Globus pallidus (tissue), 1 donor: ENCODE results near the gene LRRC75A.
"Not testable (repeated sequence)": the region's sequence is repeated elsewhere in the genome, so short reads cannot be mapped to it uniquely, and the experiment has no call there.

Experiments
- DNase-seq: peaks from one replicate; pipeline ENCODE4 v3.0.0-alpha.2; 2015; ENCODE audit warnings: low spot score

Gene LRRC75A

DNA sequence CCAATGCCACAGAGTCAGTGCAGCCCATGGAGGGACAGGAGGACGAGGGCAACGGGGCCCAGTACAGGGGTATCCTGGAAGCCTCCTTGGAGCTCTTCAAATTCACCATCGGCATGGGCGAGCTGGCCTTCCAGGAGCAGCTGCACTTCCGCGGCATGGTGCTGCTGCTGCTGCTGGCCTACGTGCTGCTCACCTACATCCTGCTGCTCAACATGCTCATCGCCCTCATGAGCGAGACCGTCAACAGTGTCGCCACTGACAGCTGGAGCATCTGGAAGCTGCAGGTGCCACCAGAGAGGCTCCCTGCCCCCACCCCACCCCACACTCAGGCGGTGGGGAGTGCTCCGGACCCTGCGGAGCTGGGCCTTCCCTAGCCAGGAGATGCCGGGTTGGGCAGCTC lies 60.0 kb downstream of the LRRC75A start:
- no peak for DNase-seq

DNA sequence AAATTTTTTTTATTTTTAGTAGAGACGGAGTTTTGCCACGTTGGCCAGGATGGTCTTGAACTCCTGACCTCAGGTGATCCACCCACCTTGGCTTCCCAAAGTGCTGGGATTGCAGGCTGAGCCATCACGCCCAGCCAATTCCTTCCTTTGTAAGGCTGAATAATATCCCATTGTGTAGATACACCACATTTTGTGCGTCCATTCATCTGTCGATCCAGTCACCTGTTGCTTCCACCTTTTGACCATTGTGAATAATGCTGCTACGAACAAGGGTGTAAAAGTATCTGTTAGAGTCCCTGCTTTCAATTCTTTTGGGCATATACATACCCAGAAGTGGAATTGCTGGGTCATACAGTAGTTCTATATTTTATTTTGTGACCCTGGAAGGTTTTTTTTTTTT lies 61.3 kb downstream of the LRRC75A start:
- DNase-seq, result no peak

DNA sequence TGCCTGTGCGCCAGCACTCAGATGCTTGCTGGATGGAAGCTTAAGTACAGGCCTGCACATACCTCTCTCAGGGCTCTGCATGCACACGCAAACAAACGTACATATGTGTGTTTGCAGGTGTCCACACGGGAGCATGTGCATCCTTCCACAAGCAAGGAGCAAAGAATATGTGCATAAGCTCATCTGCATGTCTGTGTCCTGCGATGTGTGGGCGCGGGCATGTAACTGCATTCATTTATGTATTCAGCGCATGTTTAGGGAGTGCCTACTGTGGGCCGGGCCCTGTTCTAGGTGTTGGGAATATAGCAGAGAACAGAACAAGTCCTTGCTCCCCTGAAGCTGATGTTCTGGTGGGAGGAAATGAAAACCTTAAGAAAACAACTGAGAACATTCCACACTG lies 62.9 kb downstream of the LRRC75A start:
- no peak for DNase-seq

DNA sequence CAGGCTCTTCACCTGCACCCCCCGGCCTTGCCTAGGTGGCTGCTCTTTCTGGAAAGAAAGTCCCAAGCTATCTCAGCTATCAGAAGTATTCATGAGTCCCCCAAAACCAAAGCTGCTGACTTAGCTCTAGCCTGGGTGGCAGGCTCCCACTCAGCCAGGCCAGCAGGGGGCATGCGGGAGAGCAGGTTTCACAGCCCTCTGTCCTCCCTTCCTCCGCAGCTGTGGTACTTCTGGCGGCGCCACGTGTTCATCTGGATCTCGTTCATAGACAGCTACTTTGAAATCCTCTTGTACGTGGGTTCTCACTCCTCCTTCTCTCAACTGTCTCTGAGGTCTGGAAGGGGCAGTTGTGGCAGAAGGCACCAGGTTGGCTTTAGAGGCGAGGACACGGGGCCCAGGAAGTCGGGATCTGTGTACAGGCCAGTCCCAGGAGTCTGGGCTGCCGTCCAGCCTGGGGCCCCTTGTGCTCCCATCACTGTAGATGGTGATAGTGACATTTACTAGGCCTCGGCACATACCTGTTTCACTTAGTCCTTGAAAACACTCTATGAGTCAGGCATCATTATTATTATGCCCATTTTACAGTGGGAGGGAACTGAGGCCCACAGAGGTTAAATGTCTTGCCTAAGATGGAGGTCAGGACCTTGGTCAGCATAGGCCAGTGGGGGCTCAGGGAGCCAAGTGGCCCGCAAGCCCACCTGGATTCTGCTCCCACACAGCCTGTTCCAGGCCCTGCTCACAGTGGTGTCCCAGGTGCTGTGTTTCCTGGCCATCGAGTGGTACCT lies 63.7 kb downstream of the LRRC75A start:
- peak; percentile 63 for DNase-seq

- no peak for DNase-seq
Measured at GRCh38 chr17:16427020-16427419, 65.0 kb downstream of the LRRC75A start.

DNA sequence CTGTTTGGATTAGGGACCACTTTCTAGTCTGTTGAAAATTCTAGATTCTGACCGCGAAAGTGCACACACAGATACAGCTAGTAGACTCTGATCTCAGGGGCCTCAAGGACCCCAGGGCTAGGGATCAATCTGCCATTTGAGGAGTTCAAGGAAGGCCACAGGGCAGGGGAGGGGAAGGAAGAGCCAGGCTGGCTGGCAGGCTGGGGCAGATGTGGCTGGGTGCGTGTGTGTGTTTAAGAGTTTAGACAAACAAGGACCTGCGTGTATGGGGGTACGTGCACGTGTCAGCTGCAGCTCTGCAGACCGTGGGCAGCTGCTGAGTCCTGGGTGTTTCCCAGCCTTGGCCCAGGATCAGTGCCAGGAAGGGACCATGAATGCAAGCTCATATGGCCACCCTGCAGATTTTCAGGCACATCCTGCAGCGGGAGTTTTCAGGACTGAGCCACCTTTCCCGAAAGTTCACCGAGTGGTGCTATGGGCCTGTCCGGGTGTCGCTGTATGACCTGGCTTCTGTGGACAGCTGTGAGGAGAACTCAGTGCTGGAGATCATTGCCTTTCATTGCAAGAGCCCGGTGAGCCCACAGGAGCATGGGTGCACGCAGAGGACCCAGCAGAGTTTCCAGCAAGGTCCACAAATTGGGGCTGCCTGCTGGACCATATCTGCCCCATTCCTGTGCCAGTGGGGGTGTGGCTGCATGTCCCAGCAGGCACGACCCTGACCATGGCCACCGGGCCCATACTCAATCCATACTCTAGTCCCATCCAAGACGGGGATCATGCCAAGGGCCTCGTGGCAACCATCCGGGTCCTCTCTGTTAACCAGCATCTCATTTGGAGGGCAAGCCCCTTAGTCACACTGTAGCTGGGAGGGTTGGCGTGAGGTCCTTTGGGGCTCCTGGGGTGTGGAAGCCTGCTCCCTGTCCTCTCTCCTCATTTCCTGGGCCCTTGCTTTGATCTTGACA lies 66.0 kb downstream of the LRRC75A start:
- DNase-seq, result no peak

DNA sequence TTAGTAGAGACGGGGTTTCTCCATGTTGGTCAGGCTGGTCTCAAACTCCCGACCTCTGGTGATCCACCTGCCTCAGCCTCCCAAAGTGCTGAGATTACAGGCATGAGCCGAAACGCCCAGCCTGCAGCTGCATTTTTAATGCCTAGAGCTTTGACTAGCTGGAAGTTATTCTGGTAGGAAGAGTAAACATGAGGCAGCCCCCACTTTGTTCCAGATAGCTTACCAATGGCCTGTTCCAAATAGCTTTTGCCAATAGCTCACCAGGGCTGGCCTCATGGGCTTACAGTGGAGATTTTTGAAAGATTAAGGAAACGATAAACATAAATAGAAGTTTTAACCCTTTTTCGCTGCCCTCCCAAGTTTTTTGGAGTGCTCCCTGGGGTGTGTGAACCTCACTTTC lies 66.8 kb downstream of the LRRC75A start:
- DNase-seq, result no peak

DNA sequence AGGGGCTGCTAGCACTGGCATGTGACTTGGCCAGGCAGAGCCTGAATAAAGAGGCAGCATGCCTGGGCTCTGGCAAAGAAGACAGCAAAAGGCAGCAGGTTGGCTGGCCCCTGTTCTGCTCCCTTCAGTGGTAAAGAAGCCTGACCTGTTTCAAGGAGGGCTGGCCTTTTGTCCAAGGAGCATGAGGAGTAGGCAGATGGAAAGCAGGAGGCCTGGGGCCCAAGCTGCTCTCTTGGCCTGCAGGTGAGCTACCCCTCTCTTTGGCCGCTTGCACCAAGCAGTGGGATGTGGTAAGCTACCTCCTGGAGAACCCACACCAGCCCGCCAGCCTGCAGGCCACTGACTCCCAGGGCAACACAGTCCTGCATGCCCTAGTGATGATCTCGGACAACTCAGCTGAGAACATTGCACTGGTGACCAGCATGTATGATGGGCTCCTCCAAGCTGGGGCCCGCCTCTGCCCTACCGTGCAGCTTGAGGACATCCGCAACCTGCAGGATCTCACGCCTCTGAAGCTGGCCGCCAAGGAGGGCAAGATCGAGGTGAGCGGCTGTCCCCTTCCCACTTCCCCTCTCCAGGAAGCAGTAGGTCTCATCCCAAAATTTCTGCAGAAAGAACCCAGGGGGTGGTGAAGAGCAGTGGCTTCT lies 68.6 kb downstream of the LRRC75A start:
- DNase-seq, result no peak

- DNase-seq, result no peak
Measured at GRCh38 chr17:16422416-16422815, 69.6 kb downstream of the LRRC75A start.

DNA sequence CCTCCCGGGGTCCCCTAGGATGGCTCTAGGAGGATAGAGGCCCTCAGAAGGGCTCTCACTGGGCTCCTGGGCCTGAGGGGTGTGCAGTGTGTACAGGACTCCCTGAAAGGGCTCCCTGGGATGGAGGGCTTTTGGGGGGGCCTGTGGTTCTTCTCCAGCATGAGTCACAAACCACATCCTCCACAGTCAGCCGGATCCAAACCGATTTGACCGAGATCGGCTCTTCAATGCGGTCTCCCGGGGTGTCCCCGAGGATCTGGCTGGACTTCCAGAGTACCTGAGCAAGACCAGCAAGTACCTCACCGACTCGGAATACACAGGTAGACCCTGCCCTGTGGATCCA lies 72.1 kb downstream of the LRRC75A start:
- no peak for DNase-seq

DNA sequence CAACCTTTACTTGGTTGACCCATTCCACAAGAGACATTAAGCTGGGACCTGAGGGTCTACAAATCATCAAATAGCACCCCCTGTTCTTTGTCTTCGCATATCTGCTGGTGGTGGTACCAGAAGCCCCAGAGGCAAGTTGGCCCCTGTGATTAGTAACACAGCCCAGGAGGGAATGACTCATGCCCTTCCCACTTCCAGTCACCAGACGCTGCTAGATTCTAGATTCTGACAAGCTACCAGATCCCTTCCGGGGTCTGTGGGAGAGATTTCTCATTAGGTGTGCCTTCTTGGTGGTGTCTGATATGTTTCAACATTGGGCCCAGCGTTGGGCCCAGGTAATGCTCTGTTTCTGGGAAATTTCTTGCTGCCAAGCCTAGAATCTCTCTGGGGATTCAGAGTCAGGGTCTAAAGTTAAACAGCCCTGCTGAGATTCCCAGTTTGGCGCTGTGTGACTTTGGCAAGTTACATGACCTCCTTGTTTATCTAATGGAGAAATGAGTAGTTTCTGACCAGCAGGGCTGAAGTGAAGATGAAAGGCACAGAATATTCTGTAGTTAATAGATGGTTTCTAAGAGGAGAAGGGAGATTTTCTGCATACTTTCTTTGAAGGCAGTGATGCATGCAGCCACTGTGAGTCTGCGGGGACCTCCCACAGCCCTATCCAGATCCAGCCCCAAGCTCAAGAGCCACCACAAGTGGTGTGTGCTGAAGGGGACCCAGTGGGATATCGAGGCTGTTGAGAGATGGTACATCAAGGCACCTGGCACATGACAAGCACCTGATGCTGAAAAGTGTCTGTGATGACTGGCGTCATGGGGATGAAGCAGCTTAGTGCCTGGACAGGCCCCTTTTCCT lies 72.7 kb downstream of the LRRC75A start:
- DNase-seq, result no peak

DNA sequence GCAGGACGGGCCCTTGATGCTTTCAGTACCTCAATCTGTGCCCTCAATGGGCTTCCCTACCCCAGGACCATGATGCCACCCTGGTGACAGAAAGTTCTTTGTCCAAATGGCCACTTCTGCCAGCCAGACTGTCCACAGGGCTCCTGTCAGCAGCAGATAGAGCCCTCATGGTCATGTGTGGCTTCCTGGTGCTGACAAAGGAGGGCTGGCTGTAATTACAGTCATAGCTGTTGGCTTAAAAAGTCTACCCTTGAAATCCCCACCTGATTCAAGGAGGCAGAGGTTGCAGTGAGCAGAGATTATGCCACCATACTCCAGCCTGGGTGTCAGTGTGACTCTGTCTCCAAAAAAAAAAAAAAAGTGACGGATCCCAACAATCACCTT lies 73.3 kb downstream of the LRRC75A start:
- no peak for DNase-seq

DNA sequence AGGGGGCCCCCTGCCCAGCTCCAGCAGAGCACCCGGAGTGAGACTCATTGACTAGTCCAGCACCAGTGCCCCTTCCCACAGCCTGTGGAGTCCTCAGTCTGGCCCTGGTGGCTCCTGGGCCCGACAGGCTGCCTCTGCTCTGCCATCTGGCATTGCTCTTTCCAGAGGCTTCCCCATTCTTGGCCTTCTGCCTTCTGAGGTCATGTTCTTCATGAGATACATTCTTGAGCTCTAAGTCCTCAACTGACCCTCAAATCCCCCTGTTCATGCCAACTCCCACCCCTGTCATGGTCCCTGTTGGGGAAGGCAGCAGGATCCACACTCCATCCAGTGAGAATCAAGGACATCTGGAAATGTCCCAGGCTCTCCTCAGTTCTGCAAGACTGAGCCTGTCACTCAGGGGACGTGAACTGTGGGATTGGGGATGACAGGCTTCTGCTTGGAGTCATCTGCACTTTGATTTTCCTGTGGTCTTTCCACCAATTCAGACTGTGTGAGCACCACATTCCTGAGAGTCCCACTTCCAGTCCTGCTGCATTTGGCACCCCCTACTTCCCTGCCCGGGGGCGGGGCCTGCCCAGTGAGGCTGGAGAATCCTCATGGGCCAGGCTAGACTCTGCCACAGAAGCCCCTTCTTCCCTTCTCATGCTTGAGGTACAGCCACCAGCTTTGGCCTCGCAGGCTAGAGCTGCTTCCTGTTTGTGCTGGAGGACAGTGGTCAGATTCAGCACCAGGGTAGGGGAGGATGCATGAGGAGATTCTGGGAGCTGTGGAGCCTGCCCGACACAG lies 73.9 kb downstream of the LRRC75A start:
- DNase-seq, result no peak

- no peak for DNase-seq
Measured at GRCh38 chr17:16417399-16417798, 74.6 kb downstream of the LRRC75A start.

DNA sequence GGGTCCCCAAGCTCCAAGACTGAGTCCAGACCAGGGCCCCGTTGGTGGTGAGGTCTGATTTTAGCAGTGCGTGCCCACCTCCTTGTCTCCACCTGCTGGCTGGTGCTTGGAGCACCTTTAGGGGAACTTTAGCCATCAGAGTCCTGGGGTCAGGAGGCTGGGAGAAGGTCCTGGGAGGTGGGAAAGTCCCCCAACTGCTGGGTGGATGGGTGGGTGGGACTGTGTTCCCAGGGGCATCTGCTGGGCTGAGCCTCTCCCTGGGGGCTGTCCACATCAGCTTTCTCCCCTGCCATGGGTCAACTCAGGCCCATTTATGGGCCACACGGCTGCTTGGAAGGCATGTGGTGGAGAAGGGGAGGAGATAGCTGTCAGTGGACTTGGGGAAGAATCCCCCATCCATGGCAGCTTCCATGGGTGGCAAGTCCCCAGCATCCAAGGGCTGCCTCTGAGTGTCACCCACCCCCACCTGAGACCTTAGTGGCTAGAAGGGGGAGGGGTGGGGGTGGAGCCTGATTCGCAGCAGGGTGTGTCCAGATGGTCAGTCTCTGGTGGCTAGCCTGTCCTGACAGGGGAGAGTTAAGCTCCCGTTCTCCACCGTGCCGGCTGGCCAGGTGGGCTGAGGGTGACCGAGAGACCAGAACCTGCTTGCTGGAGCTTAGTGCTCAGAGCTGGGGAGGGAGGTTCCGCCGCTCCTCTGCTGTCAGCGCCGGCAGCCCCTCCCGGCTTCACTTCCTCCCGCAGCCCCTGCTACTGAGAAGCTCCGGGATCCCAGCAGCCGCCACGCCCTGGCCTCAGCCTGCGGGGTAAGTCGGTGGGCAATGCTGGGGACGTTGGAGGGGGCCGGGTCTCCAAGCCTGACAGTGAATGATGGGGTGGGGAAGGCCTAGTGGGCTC lies 76.7 kb downstream of the LRRC75A start, which contains the start of gene TRPV2:
TRPV2 (plus strand) TSS at position 541 of the 894 bp plus-strand sequence. CDS start 2,098 bp downstream, outside the sequence.
- DNase-seq, result no peak

DNA sequence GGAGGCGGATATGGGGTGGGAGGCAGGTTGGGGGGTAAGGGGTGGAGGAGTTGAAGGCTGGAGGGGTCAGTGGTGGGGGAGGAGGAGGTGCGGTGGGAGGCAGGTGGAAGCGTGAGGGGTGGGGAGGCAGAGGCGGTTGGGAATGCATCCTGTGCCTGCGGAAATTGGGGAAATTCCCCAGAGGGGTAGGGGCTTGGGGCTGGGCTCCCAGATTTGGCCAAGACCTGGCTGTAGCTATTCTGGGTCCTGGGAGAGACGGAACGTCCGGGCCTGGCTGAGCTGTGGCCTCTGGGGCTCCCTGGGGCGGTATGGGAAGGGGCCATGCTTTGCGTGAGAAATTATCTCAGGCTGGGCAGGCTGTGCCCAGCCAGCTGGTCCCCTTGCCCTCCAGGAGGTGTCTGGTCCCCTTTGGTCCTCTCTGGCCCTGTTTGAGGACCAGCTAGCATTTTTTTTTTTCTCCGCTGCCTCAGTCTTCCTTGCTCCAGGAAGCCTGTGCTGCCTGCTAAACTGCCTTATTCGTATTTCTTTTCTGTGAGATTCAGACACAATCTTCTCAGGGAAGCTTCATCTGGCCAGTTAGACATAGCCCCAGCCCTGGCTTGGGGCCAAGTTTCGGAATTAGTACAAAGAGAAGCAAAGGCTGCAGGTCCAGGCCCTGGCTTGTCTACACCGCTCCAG lies 83.9 kb downstream of the LRRC75A start:
- peak; percentile 64 for DNase-seq

DNA sequence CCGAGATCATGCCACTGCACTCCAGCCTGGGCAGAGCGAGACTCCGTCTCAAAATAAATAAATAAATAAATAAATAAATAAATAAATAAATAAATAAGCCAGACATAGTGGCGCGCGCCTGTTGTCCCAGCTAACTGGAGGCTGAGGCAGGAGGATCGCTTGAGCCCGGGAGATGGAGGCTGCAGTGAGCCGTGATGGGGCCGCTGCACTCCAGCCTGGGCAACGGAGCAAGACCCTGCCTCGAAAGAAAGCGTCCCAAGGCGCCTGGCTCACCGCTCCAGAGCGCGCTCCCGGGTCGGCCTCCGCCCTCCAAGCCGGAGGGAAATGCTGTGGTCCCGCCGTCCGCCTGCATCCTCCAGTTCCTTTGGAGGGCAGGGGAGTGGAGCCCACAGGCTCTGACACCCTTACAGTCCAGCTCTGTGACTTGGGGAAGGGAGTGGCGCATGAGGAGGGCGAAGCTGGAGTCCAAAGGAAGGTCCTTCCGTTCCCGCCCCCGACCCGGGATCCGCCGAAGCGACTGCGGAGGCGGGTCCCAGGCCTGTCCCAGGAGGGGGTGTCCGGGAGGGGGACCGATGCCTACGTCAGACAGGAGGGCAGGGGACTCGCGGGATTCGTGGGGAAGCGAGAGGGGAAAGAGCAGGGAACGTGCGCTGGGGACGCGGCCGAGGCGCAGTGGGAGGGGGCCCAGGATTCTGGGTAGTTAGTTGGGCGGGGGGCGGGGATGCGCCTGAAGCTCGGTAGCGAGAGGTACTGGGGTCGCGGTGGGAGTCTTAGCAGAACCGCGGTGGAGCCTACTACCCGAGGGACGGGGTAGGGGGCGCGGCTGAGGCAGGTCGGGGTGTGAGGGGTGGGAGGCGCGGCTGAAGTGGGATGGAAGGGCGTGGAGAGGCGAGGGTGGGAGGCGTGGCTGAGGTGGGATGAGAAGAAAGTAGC lies 85.0 kb downstream of the LRRC75A start:
- DNase-seq, result no peak

DNA sequence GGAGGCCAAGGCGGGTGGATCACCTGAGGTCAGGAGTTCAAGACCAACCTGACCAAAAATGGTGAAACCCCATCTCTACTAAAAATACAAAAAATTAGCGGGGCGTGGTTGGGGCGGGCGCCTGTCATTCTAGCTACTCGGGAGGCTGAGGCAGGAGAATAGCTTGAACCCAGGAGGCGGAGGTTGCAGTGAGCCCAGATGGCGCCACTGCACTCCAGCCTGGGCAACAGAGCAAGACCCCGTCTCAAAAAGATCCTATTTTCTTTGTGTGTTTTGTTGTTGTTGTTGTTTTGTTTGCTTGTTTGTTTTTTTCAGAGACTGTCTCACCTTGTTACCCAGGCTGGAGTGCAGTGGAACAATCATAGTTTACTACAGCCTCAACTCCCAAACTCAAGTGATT lies 88.1 kb downstream of the LRRC75A start:
- DNase-seq, result not testable (repeated sequence)
